ENCODE results near the gene SMAD6. TPM values are rescaled to one million over a fixed set of nuclear protein-coding genes. Genes with fewer than 3 reads are reported as not detected.

The SMAD6 gene
- total and polyA plus RNA-seq, 7 experiments from 2014 or later = 0.27 to 0.76 (median 0.40) TPM; not detected in 2

GRCh38 chr15:66765478-66766281, 63.6 kb downstream of the SMAD6 start:
- H3K4me3 Mint-ChIP-seq = no peak overlapping the region
- Histone ChIP-seq H3K4me1 (ENCODE audit: control insufficient read depth in 2 of 2, insufficient read depth in 2 of 2, low read length in 2 of 2) (no peaks in the 10 kb centered on the region), H3K4me3 (ENCODE audit: low read length) (no peak overlapping the region), H3K27me3 (ENCODE audit: control insufficient read depth in 2 of 2, insufficient read depth in 2 of 2, low read length in 2 of 2) (peaks cover 0 to 4% of the 10 kb centered on the region in 2 donors), H3K9me3 (ENCODE audit: control insufficient read depth in 2 of 3, low read length in 3 of 3) (no peaks in the 10 kb centered on the region), H3K36me3 (ENCODE audit: control insufficient read depth in 2 of 3, insufficient read depth in 3 of 3, low read length in 3 of 3) (no peaks in the 10 kb centered on the region), H3K27ac (ENCODE audit: low read depth, low read length) (no peak overlapping the region)
- no peak overlapping the region for H3K27ac Mint-ChIP-seq
- ATAC-seq (no peak), DNase-seq (no peak)
- ChIA-PET CTCF (no interaction called here), POLR2A (no interaction called here)
- peaks cover 0 to 14% (median 0%) of the 10 kb centered on the region in 7 donors for H3K4me1 Mint-ChIP-seq
- no peaks in the 10 kb centered on the region for H3K9me3 Mint-ChIP-seq
- intact Hi-C loops (cut with micrococcal nuclease) = loop anchor here in 1 of 2 donors (1.0 kb wide), 1 partner anchor 26 kb away; no protein-coding TSS in a partner anchor
- H3K36me3 Mint-ChIP-seq = no peaks in the 10 kb centered on the region
- H3K27me3 Mint-ChIP-seq = peaks cover 34 to 52% (median 49%) of the 10 kb centered on the region in 5 donors

GRCh38 chr15:66766282-66767230, 64.5 kb downstream of the SMAD6 start:
- Histone ChIP-seq H3K4me1 (ENCODE audit: control insufficient read depth in 2 of 2, insufficient read depth in 2 of 2, low read length in 2 of 2) (no peaks in the 10 kb centered on the region), H3K27ac (ENCODE audit: low read depth, low read length) (no peak overlapping the region), H3K36me3 (ENCODE audit: control insufficient read depth in 2 of 3, insufficient read depth in 3 of 3, low read length in 3 of 3) (no peaks in the 10 kb centered on the region), H3K4me3 (ENCODE audit: low read length) (no peak overlapping the region), H3K9me3 (ENCODE audit: control insufficient read depth in 2 of 3, low read length in 3 of 3) (no peaks in the 10 kb centered on the region), H3K27me3 (ENCODE audit: control insufficient read depth in 2 of 2, insufficient read depth in 2 of 2, low read length in 2 of 2) (peaks cover 0 to 4% of the 10 kb centered on the region in 2 donors)
- peaks cover 32 to 50% (median 43%) of the 10 kb centered on the region in 5 donors for H3K27me3 Mint-ChIP-seq
- H3K9me3 Mint-ChIP-seq = no peaks in the 10 kb centered on the region
- H3K4me1 Mint-ChIP-seq = peaks cover 0 to 11% (median 0%) of the 10 kb centered on the region in 7 donors
- H3K36me3 Mint-ChIP-seq = no peaks in the 10 kb centered on the region
- DNase-seq = no peak
- ChIA-PET CTCF (no interaction called here), POLR2A (no interaction called here)
- intact Hi-C loops (cut with micrococcal nuclease) = loop anchor here in 1 of 2 donors (1.0 kb wide), 1 partner anchor 25 kb away; no protein-coding TSS in a partner anchor
- H3K4me3 Mint-ChIP-seq = no peak overlapping the region
- ATAC-seq = no peak
- H3K27ac Mint-ChIP-seq = no peak overlapping the region

GRCh38 chr15:66767240-66767659, 65.2 kb downstream of the SMAD6 start:
- peaks cover 0 to 11% (median 0%) of the 10 kb centered on the region in 7 donors for H3K4me1 Mint-ChIP-seq
- POLR2A ChIA-PET = no interaction called here
- no peak for DNase-seq

GRCh38 chr15:66768987-66769386, 67.0 kb downstream of the SMAD6 start:
- DNase-seq = no peak
- Histone ChIP-seq H3K27ac (ENCODE audit: low read depth, low read length) (no peak overlapping the region), H3K36me3 (ENCODE audit: control insufficient read depth in 2 of 3, insufficient read depth in 3 of 3, low read length in 3 of 3) (no peaks in the 10 kb centered on the region), H3K4me3 (ENCODE audit: low read length) (no peak overlapping the region), H3K4me1 (ENCODE audit: control insufficient read depth in 2 of 2, insufficient read depth in 2 of 2, low read length in 2 of 2) (no peaks in the 10 kb centered on the region), H3K27me3 (ENCODE audit: control insufficient read depth in 2 of 2, insufficient read depth in 2 of 2, low read length in 2 of 2) (no peaks in the 10 kb centered on the region), H3K9me3 (ENCODE audit: control insufficient read depth in 2 of 3, low read length in 3 of 3) (no peaks in the 10 kb centered on the region)
- intact Hi-C loops (cut with micrococcal nuclease) = no loop called here
- H3K27ac Mint-ChIP-seq = no peak overlapping the region
- no peaks in the 10 kb centered on the region for H3K9me3 Mint-ChIP-seq
- no peak for ATAC-seq
- H3K36me3 Mint-ChIP-seq = no peaks in the 10 kb centered on the region
- H3K4me1 Mint-ChIP-seq = peaks cover 0 to 11% (median 0%) of the 10 kb centered on the region in 7 donors
- H3K4me3 Mint-ChIP-seq = no peak overlapping the region
- CTCF ChIA-PET = interaction anchor here (0.6 kb wide), 1 partner anchor 156 kb away, joined by 4 read pairs; no protein-coding TSS in a partner anchor
- POLR2A ChIA-PET = no interaction called here
- peaks cover 20 to 33% (median 25%) of the 10 kb centered on the region in 5 donors for H3K27me3 Mint-ChIP-seq

More at GRCh38 chr15:66767240-66767659, 65.2 kb downstream of the SMAD6 start:
- intact Hi-C loops (cut with micrococcal nuclease) = no loop called here
- H3K4me3 ChIP-seq (ENCODE audit: low read length) = no peak overlapping the region
- Mint-ChIP-seq H3K27me3 (peaks cover 25 to 43% (median 36%) of the 10 kb centered on the region in 5 donors), H3K27ac (no peak overlapping the region), H3K36me3 (no peaks in the 10 kb centered on the region), H3K4me3 (no peak overlapping the region), H3K9me3 (no peaks in the 10 kb centered on the region)
- H3K27ac ChIP-seq (ENCODE audit: low read depth, low read length) = no peak overlapping the region
- no peak for ATAC-seq
- no peaks in the 10 kb centered on the region for H3K4me1 ChIP-seq (ENCODE audit: control insufficient read depth in 2 of 2, insufficient read depth in 2 of 2, low read length in 2 of 2)
- H3K27me3 ChIP-seq (ENCODE audit: control insufficient read depth in 2 of 2, insufficient read depth in 2 of 2, low read length in 2 of 2) = no peaks in the 10 kb centered on the region
- CTCF ChIA-PET = interaction anchor here (1.0 kb wide), 1 partner anchor 167 kb away, joined by 5 read pairs; no protein-coding TSS in a partner anchor
- no peaks in the 10 kb centered on the region for H3K9me3 ChIP-seq (ENCODE audit: control insufficient read depth in 2 of 3, low read length in 3 of 3)
- H3K36me3 ChIP-seq (ENCODE audit: control insufficient read depth in 2 of 3, insufficient read depth in 3 of 3, low read length in 3 of 3) = no peaks in the 10 kb centered on the region

- Histone ChIP-seq H3K27ac (ENCODE audit: low read depth, low read length) (no peak overlapping the region), H3K9me3 (ENCODE audit: control insufficient read depth in 2 of 3, low read length in 3 of 3) (no peaks in the 10 kb centered on the region), H3K27me3 (ENCODE audit: control insufficient read depth in 2 of 2, insufficient read depth in 2 of 2, low read length in 2 of 2) (peaks cover 0 to under 1% of the 10 kb centered on the region in 2 donors), H3K4me3 (ENCODE audit: low read length) (no peak overlapping the region), H3K36me3 (ENCODE audit: control insufficient read depth in 2 of 3, insufficient read depth in 3 of 3, low read length in 3 of 3) (no peaks in the 10 kb centered on the region), H3K4me1 (ENCODE audit: control insufficient read depth in 2 of 2, insufficient read depth in 2 of 2, low read length in 2 of 2) (no peaks in the 10 kb centered on the region)
- peaks cover 10 to 18% (median 13%) of the 10 kb centered on the region in 5 donors for H3K27me3 Mint-ChIP-seq
- no peaks in the 10 kb centered on the region for H3K36me3 Mint-ChIP-seq
- H3K27ac Mint-ChIP-seq = no peak overlapping the region
- ChIA-PET CTCF (no interaction called here), POLR2A (no interaction called here)
- H3K4me3 Mint-ChIP-seq = no peak overlapping the region
- H3K4me1 Mint-ChIP-seq = peaks cover 0 to 6% (median 0%) of the 10 kb centered on the region in 7 donors
- DNase-seq (no peak), ATAC-seq (no peak)
- intact Hi-C loops (cut with micrococcal nuclease) = loop anchor here in 1 of 2 donors (5.0 kb wide), 1 partner anchor 63 kb away; no protein-coding TSS in a partner anchor
- H3K9me3 Mint-ChIP-seq = no peaks in the 10 kb centered on the region
Observed at GRCh38 chr15:66770518-66771350, 68.7 kb downstream of the SMAD6 start.

GRCh38 chr15:66771351-66771650, 69.3 kb downstream of the SMAD6 start:
- H3K27me3 ChIP-seq (ENCODE audit: control insufficient read depth in 2 of 2, insufficient read depth in 2 of 2, low read length in 2 of 2) = peaks cover 0 to 4% of the 10 kb centered on the region in 2 donors
- no peaks in the 10 kb centered on the region for H3K4me1 ChIP-seq (ENCODE audit: control insufficient read depth in 2 of 2, insufficient read depth in 2 of 2, low read length in 2 of 2)
- H3K9me3 ChIP-seq (ENCODE audit: control insufficient read depth in 2 of 3, low read length in 3 of 3) = no peaks in the 10 kb centered on the region
- H3K9me3 Mint-ChIP-seq = no peaks in the 10 kb centered on the region
- ChIA-PET POLR2A (no interaction called here), CTCF (interaction anchor here (1.0 to 1.9 kb wide), 2 partner anchors 13 to 166 kb away, joined by 3 to 11 read pairs; no protein-coding TSS in a partner anchor)
- H3K36me3 ChIP-seq (ENCODE audit: control insufficient read depth in 2 of 3, insufficient read depth in 3 of 3, low read length in 3 of 3) = no peaks in the 10 kb centered on the region
- no peak overlapping the region for H3K4me3 Mint-ChIP-seq
- peaks cover 4 to 13% (median 8%) of the 10 kb centered on the region in 5 donors for H3K27me3 Mint-ChIP-seq
- no peak overlapping the region for H3K27ac Mint-ChIP-seq
- DNase-seq (no peak), ATAC-seq (no peak)
- H3K4me1 Mint-ChIP-seq = peaks cover 0 to under 1% (median 0%) of the 10 kb centered on the region in 7 donors
- no peak overlapping the region for H3K4me3 ChIP-seq (ENCODE audit: low read length)
- intact Hi-C loops (cut with micrococcal nuclease) = loop anchor here in 1 of 2 donors (5.0 kb wide), 1 partner anchor 64 kb away; no protein-coding TSS in a partner anchor
- no peak overlapping the region for H3K27ac ChIP-seq (ENCODE audit: low read depth, low read length)
- H3K36me3 Mint-ChIP-seq = no peaks in the 10 kb centered on the region
